Heart left ventricle (tissue), 13 donors: ENCODE results near the gene FAF1.
"Not testable (repeated sequence)": the region's sequence is repeated elsewhere in the genome, so short reads cannot be mapped to it uniquely, and the experiment has no call there.

Experiments used
- POLR2A ChIP-seq, 2 donors: fragments of 450-650 bp; IDR thresholded peaks; one replicate each; pipeline ENCODE4 v1.6.1; 2017; ENCODE audit warnings: antibody characterized with exemption in 2 of 2, mild to moderate bottlenecking in 2 of 2, moderate library complexity in 2 of 2
- TF ChIP-seq, protein P1 (sequence below), 12 donors: fragments of 200-600 bp; sonication (generic) in 4 of 12; IDR thresholded peaks; one replicate each; pipeline versions ENCODE4 v1.5.0 to v1.8.0; 2018 to 2022; ENCODE audit warnings: antibody characterized with exemption in 12 of 12, mild to moderate bottlenecking in 5 of 12
- donor health status: ischemic (EF 13 %, LVEDD 7.1; RV severe dilation, severe dysfunction).
- donor health status: DM: no; HTN: yes; CAD: no.
- donor health status: DM: no; HTN: no; CAD: no.
- donor health status: ischemic (EF 25% LVEDD 6.9; RV normal size, moderate dysfunction).
- donor health status: ischemic (EF 25% LVEDD 5.7; RV mildly dilated, moderate dysfunction).
- donor health status: ischemic (EF 35%, LVEDD 5.7; RV mildly dilated, moderate dysfunction).
- donor health status: nonischemic (EF 11% LVEDD 7.7; RV severe dilation, severe dysfunction).
- donor health status: DM: yes; HTN: yes; CAD: no.
- donor health status: PGD.
- donor health status: ischemic (EF 29% LVEDD 5.4; RV normal size, mild dysfunction).
- donor health status: nonischemic (EF 23%, LVEDD 6.1; RV moderate dilation, normal function).

DNA sequence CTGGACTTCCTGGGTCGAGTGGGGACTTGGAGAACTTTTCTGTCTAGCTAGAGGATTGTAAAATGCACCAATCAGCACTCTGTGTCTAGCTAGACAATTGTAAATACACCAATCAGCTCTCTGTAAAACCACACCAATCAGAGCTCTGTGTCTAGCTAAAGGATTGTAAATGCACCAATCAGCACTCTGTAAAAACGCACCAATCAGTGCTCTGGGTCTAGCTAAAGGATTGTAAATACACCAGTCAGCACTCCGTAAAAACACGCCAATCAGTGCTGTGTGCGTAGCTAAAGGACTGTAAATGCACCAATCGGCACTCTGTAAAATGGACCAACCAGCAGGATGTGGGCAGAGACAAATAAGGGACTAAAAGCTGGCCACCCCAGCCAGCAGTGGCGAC lies 243.6 kb downstream of the FAF1 start:
- TF ChIP-seq, protein P1, sequence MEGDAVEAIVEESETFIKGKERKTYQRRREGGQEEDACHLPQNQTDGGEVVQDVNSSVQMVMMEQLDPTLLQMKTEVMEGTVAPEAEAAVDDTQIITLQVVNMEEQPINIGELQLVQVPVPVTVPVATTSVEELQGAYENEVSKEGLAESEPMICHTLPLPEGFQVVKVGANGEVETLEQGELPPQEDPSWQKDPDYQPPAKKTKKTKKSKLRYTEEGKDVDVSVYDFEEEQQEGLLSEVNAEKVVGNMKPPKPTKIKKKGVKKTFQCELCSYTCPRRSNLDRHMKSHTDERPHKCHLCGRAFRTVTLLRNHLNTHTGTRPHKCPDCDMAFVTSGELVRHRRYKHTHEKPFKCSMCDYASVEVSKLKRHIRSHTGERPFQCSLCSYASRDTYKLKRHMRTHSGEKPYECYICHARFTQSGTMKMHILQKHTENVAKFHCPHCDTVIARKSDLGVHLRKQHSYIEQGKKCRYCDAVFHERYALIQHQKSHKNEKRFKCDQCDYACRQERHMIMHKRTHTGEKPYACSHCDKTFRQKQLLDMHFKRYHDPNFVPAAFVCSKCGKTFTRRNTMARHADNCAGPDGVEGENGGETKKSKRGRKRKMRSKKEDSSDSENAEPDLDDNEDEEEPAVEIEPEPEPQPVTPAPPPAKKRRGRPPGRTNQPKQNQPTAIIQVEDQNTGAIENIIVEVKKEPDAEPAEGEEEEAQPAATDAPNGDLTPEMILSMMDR (IDR thresholded peaks at IDR 0.05) = not testable (repeated sequence)
- TF ChIP-seq POLR2A (IDR thresholded peaks at IDR 0.05) = not testable (repeated sequence)
